Liver (tissue), 9 donors: ENCODE data around the gene PPP1R9A. TPM values are rescaled to one million over a fixed set of nuclear protein-coding genes. Genes with fewer than 3 reads are reported as not detected.

Experiments
- DNase-seq: peaks from one replicate; pipeline ENCODE4 v3.0.0-alpha.2; 2017; ENCODE audit warnings: low spot score
- H3K27ac ChIP-seq, 2 donors: one replicate each; pipeline ENCODE4 v1.7.0; 2013; ENCODE audit warnings: inconsistent platforms in 2 of 2, low read length in 2 of 2, control low read depth in 1 of 2, low read depth in 1 of 2, mild to moderate bottlenecking in 1 of 2
- H3K27me3 ChIP-seq, 4 donors: one replicate each; pipeline versions ENCODE4 v1.6.1 to v1.7.0; 2013; ENCODE audit warnings: low read length in 3 of 4, inconsistent platforms in 1 of 4, mild to moderate bottlenecking in 1 of 4, moderate library complexity in 1 of 4; ENCODE audit not compliant: control insufficient read depth in 4 of 4, insufficient read depth in 4 of 4
- H3K36me3 ChIP-seq, 4 donors: one replicate each; pipeline versions ENCODE4 v1.6.1 to v1.7.0; 2013; ENCODE audit warnings: low read length in 3 of 4, mild to moderate bottlenecking in 3 of 4, low read depth in 1 of 4, moderate library complexity in 1 of 4; ENCODE audit not compliant: control insufficient read depth in 4 of 4, insufficient read depth in 3 of 4
- H3K4me1 ChIP-seq, 4 donors: one replicate each; pipeline versions ENCODE4 v1.6.1 to v1.7.0; 2013; ENCODE audit warnings: low read length in 3 of 4, mild to moderate bottlenecking in 3 of 4, moderate library complexity in 1 of 4; ENCODE audit not compliant: control insufficient read depth in 4 of 4, insufficient read depth in 4 of 4
- H3K4me3 ChIP-seq, 3 donors: one replicate each; pipeline versions ENCODE4 v1.6.1 to v1.7.0; 2013; ENCODE audit warnings: low read length in 3 of 3, control low read depth in 1 of 3, low read depth in 1 of 3, mild to moderate bottlenecking in 1 of 3
- H3K9ac ChIP-seq, 2 donors: one replicate each; pipeline ENCODE4 v1.7.0; 2013; ENCODE audit warnings: low read length in 2 of 2, mild to moderate bottlenecking in 2 of 2, moderate library complexity in 2 of 2, control low read depth in 1 of 2, low read depth in 1 of 2
- H3K9me3 ChIP-seq, 4 donors: one replicate each; pipeline versions ENCODE4 v1.6.1 to v1.7.0; 2013; ENCODE audit warnings: low read length in 3 of 4; ENCODE audit not compliant: control insufficient read depth in 4 of 4
- ATF3 ChIP-seq: IDR thresholded peaks from 2 replicates; pipeline ENCODE4 v1.6.1; 2016; ENCODE audit warnings: antibody characterized with exemption
- EGR1 ChIP-seq, 2 donors: IDR thresholded peaks; 2 replicates each; pipeline ENCODE4 v1.6.1; 2016 to 2018; ENCODE audit warnings: antibody characterized with exemption in 2 of 2, low read depth in 2 of 2
- FOXA1 ChIP-seq: IDR thresholded peaks from 2 replicates; pipeline ENCODE4 v1.6.1; 2016; ENCODE audit warnings: antibody characterized with exemption
- FOXA2 ChIP-seq: IDR thresholded peaks from 2 replicates; pipeline ENCODE4 v1.6.1; 2016; ENCODE audit warnings: antibody characterized with exemption
- GABPA ChIP-seq, 2 donors: IDR thresholded peaks in 1 of 2; conservative IDR thresholded peaks in 1 of 2; 2 replicates each; pipeline ENCODE4 v1.6.1; 2016; ENCODE audit warnings: antibody characterized with exemption in 2 of 2, mild to moderate bottlenecking in 1 of 2, moderate library complexity in 1 of 2
- HNF4G ChIP-seq: IDR thresholded peaks from 2 replicates; pipeline ENCODE4 v1.6.1; 2016; ENCODE audit warnings: antibody characterized with exemption
- JUND ChIP-seq, 2 donors: IDR thresholded peaks; 2 replicates each; pipeline ENCODE4 v1.6.1; 2016; ENCODE audit warnings: antibody characterized with exemption in 2 of 2
- RAD21 ChIP-seq, 2 donors: IDR thresholded peaks; 2 replicates each; pipeline ENCODE4 v1.6.1; 2016; ENCODE audit warnings: antibody characterized with exemption in 2 of 2, mild to moderate bottlenecking in 2 of 2
- REST ChIP-seq: IDR thresholded peaks from 2 replicates; pipeline ENCODE4 v1.6.1; 2016; ENCODE audit warnings: antibody characterized with exemption, mild to moderate bottlenecking
- RXRA ChIP-seq, 2 donors: IDR thresholded peaks; 2 replicates each; pipeline ENCODE4 v1.6.1; 2017 to 2018; ENCODE audit warnings: antibody characterized with exemption in 2 of 2, mild to moderate bottlenecking in 1 of 2
- SP1 ChIP-seq: IDR thresholded peaks from 2 replicates; pipeline ENCODE4 v1.6.1; 2018; ENCODE audit warnings: antibody characterized with exemption, mild to moderate bottlenecking
- TAF1 ChIP-seq: conservative IDR thresholded peaks from 2 replicates; pipeline ENCODE4 v1.6.1; 2016; ENCODE audit warnings: antibody characterized with exemption, mild to moderate bottlenecking
- ZBTB33 ChIP-seq: IDR thresholded peaks from 2 replicates; pipeline ENCODE4 v1.6.1; 2016; ENCODE audit warnings: antibody characterized with exemption
- WGBS: extraction: QIAGEN DNeasy Blood & Tissue Kit; methylation state at CpG from one replicate; pipeline ENCODE4 v1.1.7; 2013; 5-methylcytosine and 5-hydroxymethylcytosine counted together
- polyA plus RNA-seq, 2 donors: library from polyadenylated mRNA; stranded (reverse) in 1 of 2; unstranded in 1 of 2; fragments of 200-250 nt in 1 of 2; fragments of >200 nt in 1 of 2; fragmentation: Nextera tagmentation in 1 of 2; extraction: Ambion mirVana in 1 of 2; gene quantifications; one replicate each; pipeline versions ENCODE4 v1.2.1 to v1.2.3, GENCODE V29; 2013 to 2015
- total RNA-seq, 2 donors: library from RNA; depleted of rRNA; stranded (reverse); fragments of >200 nt; gene quantifications; one replicate each; pipeline ENCODE4 v1.2.3, GENCODE V29; 2014
- TF ChIP-seq, protein P1 (sequence below): fragments of 150-350 bp; IDR thresholded peaks from 2 replicates; pipeline ENCODE4 v1.5.1; 2017; ENCODE audit warnings: improper control_type of control experiment, low read depth, low read length; ENCODE audit not compliant: missing input control
- donor health status: healthy.
- donor health status: healthy.
- donor health status: healthy.
- donor health status: healthy.
- donor health status: healthy.

PPP1R9A gene
- total and polyA plus RNA-seq, 4 donors, result 0.17 to 5.4 (median 2.7) TPM

DNA sequence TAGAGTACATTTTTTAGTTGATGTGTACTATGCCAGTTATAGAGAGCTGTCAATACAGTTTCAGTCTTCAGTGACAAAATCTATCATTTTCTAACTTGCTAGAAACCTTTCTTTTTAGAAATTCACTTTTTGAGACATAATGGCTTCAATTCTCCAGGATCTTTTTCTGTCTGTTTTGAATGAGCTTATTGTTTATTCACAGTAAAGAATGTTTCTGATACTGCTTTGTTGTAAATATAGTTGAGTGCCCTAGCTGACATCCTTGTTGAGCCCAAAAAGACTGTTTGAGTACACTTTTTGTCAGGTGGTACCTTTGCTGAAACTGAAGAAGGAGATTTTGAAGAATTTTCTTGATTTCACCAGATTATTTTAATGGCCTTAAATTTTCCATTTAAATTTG, 139.9 kb downstream of the PPP1R9A start (continued):
- TF ChIP-seq, protein P1, sequence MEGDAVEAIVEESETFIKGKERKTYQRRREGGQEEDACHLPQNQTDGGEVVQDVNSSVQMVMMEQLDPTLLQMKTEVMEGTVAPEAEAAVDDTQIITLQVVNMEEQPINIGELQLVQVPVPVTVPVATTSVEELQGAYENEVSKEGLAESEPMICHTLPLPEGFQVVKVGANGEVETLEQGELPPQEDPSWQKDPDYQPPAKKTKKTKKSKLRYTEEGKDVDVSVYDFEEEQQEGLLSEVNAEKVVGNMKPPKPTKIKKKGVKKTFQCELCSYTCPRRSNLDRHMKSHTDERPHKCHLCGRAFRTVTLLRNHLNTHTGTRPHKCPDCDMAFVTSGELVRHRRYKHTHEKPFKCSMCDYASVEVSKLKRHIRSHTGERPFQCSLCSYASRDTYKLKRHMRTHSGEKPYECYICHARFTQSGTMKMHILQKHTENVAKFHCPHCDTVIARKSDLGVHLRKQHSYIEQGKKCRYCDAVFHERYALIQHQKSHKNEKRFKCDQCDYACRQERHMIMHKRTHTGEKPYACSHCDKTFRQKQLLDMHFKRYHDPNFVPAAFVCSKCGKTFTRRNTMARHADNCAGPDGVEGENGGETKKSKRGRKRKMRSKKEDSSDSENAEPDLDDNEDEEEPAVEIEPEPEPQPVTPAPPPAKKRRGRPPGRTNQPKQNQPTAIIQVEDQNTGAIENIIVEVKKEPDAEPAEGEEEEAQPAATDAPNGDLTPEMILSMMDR, result no peak
- TF ChIP-seq SP1, result no peak
- TF ChIP-seq HNF4G, result no peak
- no peak for TF ChIP-seq GABPA (IDR thresholded peaks at IDR 0.05 in 1 of 2, conservative IDR thresholded peaks at IDR 0.05 in 1 of 2)
- TF ChIP-seq FOXA1, result no peak
- no peak for TF ChIP-seq RXRA (IDR thresholded peaks at IDR 0.05)

DNA sequence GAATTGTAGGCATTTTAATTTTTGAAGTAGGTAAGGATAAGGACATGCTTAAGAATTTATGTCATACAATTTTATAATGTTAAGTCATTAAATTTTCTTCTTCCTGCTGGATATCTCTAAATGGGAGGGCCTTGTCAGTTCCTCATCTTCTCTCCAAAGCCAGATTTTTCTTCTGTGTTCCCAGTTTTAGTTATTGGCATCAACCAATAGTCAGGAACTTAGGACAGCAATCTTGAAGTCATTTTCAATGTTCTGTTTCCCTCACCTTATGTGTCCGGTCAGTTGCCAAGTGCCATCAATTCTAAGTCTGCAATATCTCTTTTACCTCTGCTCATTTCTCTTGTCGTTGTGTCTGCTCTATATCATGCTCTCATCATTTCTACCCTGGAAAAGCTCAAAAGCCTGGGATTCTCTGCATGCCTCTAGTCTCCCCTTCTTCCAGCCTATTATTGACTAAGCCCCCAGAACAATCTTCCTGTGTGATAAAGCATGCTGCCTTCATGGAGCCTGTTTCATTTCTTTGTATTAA, 145.2 kb downstream of the PPP1R9A start:
- Histone ChIP-seq H3K27me3 (peaks cover 0 to 2% (median 0%) of the 10 kb centered on the region in 4 donors), H3K9ac (no peak overlapping the region), H3K36me3 (no peaks in the 10 kb centered on the region), H3K9me3 (no peaks in the 10 kb centered on the region), H3K4me3 (no peak overlapping the region), H3K27ac (no peak overlapping the region), H3K4me1 (no peaks in the 10 kb centered on the region)
- DNase-seq, result no peak
- TF ChIP-seq JUND (IDR thresholded peaks at IDR 0.05) (no peak), FOXA2 (no peak), EGR1 (IDR thresholded peaks at IDR 0.05; ENCODE audit: low read depth in 2 of 2) (no peak), ZBTB33 (no peak), GABPA (IDR thresholded peaks at IDR 0.05 in 1 of 2, conservative IDR thresholded peaks at IDR 0.05 in 1 of 2) (no peak), RXRA (IDR thresholded peaks at IDR 0.05) (no peak), SP1 (no peak), REST (no peak), ATF3 (no peak), TAF1 (no peak), FOXA1 (no peak), RAD21 (IDR thresholded peaks at IDR 0.05) (no peak)
- 90% methylated on average over 2 of the region's 2 CpGs for WGBS
